Liver (tissue), 9 donors: Measurements from ENCODE around the gene TACC3. TPM values are rescaled to one million over a fixed set of nuclear protein-coding genes. Genes with fewer than 3 reads are reported as not detected.
A peak's percentile ranks its signal among the peaks of the same experiment; 100 is the strongest.

ENCODE experiments used
- DNase-seq: peaks from one replicate; pipeline ENCODE4 v3.0.0-alpha.2; 2017; ENCODE audit warnings: low spot score
- H3K27ac ChIP-seq, 2 donors: one replicate each; pipeline ENCODE4 v1.7.0; 2013; ENCODE audit warnings: inconsistent platforms in 2 of 2, low read length in 2 of 2, control low read depth in 1 of 2, low read depth in 1 of 2, mild to moderate bottlenecking in 1 of 2
- H3K27me3 ChIP-seq, 4 donors: one replicate each; pipeline versions ENCODE4 v1.6.1 to v1.7.0; 2013; ENCODE audit warnings: low read length in 3 of 4, inconsistent platforms in 1 of 4, mild to moderate bottlenecking in 1 of 4, moderate library complexity in 1 of 4; ENCODE audit not compliant: control insufficient read depth in 4 of 4, insufficient read depth in 4 of 4
- H3K36me3 ChIP-seq, 4 donors: one replicate each; pipeline versions ENCODE4 v1.6.1 to v1.7.0; 2013; ENCODE audit warnings: low read length in 3 of 4, mild to moderate bottlenecking in 3 of 4, low read depth in 1 of 4, moderate library complexity in 1 of 4; ENCODE audit not compliant: control insufficient read depth in 4 of 4, insufficient read depth in 3 of 4
- H3K4me1 ChIP-seq, 4 donors: one replicate each; pipeline versions ENCODE4 v1.6.1 to v1.7.0; 2013; ENCODE audit warnings: low read length in 3 of 4, mild to moderate bottlenecking in 3 of 4, moderate library complexity in 1 of 4; ENCODE audit not compliant: control insufficient read depth in 4 of 4, insufficient read depth in 4 of 4
- H3K4me3 ChIP-seq, 3 donors: one replicate each; pipeline versions ENCODE4 v1.6.1 to v1.7.0; 2013; ENCODE audit warnings: low read length in 3 of 3, control low read depth in 1 of 3, low read depth in 1 of 3, mild to moderate bottlenecking in 1 of 3
- H3K9ac ChIP-seq, 2 donors: one replicate each; pipeline ENCODE4 v1.7.0; 2013; ENCODE audit warnings: low read length in 2 of 2, mild to moderate bottlenecking in 2 of 2, moderate library complexity in 2 of 2, control low read depth in 1 of 2, low read depth in 1 of 2
- H3K9me3 ChIP-seq, 4 donors: one replicate each; pipeline versions ENCODE4 v1.6.1 to v1.7.0; 2013; ENCODE audit warnings: low read length in 3 of 4; ENCODE audit not compliant: control insufficient read depth in 4 of 4
- EGR1 ChIP-seq, 2 donors: IDR thresholded peaks; 2 replicates each; pipeline ENCODE4 v1.6.1; 2016 to 2018; ENCODE audit warnings: antibody characterized with exemption in 2 of 2, low read depth in 2 of 2
- FOXA1 ChIP-seq: IDR thresholded peaks from 2 replicates; pipeline ENCODE4 v1.6.1; 2016; ENCODE audit warnings: antibody characterized with exemption
- FOXA2 ChIP-seq: IDR thresholded peaks from 2 replicates; pipeline ENCODE4 v1.6.1; 2016; ENCODE audit warnings: antibody characterized with exemption
- GABPA ChIP-seq, 2 donors: IDR thresholded peaks in 1 of 2; conservative IDR thresholded peaks in 1 of 2; 2 replicates each; pipeline ENCODE4 v1.6.1; 2016; ENCODE audit warnings: antibody characterized with exemption in 2 of 2, mild to moderate bottlenecking in 1 of 2, moderate library complexity in 1 of 2
- HNF4G ChIP-seq: IDR thresholded peaks from 2 replicates; pipeline ENCODE4 v1.6.1; 2016; ENCODE audit warnings: antibody characterized with exemption
- RAD21 ChIP-seq, 2 donors: IDR thresholded peaks; 2 replicates each; pipeline ENCODE4 v1.6.1; 2016; ENCODE audit warnings: antibody characterized with exemption in 2 of 2, mild to moderate bottlenecking in 2 of 2
- SP1 ChIP-seq: IDR thresholded peaks from 2 replicates; pipeline ENCODE4 v1.6.1; 2018; ENCODE audit warnings: antibody characterized with exemption, mild to moderate bottlenecking
- YY1 ChIP-seq: IDR thresholded peaks from 2 replicates; pipeline ENCODE4 v1.6.1; 2016; ENCODE audit warnings: antibody characterized with exemption, mild to moderate bottlenecking
- WGBS: extraction: QIAGEN DNeasy Blood & Tissue Kit; methylation state at CpG from one replicate; pipeline ENCODE4 v1.1.7; 2013; 5-methylcytosine and 5-hydroxymethylcytosine counted together
- polyA plus RNA-seq, 2 donors: library from polyadenylated mRNA; stranded (reverse) in 1 of 2; unstranded in 1 of 2; fragments of 200-250 nt in 1 of 2; fragments of >200 nt in 1 of 2; fragmentation: Nextera tagmentation in 1 of 2; extraction: Ambion mirVana in 1 of 2; gene quantifications; one replicate each; pipeline versions ENCODE4 v1.2.1 to v1.2.3, GENCODE V29; 2013 to 2015
- total RNA-seq, 2 donors: library from RNA; depleted of rRNA; stranded (reverse); fragments of >200 nt; gene quantifications; one replicate each; pipeline ENCODE4 v1.2.3, GENCODE V29; 2014
- TF ChIP-seq, protein P1 (sequence below): fragments of 150-350 bp; IDR thresholded peaks from 2 replicates; pipeline ENCODE4 v1.5.1; 2017; ENCODE audit warnings: improper control_type of control experiment, low read depth, low read length; ENCODE audit not compliant: missing input control
- TF ChIP-seq, protein P2 (sequence below): IDR thresholded peaks from 2 replicates; pipeline ENCODE4 v1.6.1; 2016; ENCODE audit warnings: antibody characterized with exemption
- donor health status: healthy.
- donor health status: healthy.
- donor health status: healthy.
- donor health status: healthy.
- donor health status: healthy.

The TACC3 gene
- total and polyA plus RNA-seq, 4 donors, result 1.4 to 38.9 (median 5.5) TPM

GRCh38 chr4:1767061-1767769 is 45.9 kb downstream of the TACC3 start:
- 5% methylated on average over 83 of the region's 84 CpGs for WGBS
- H3K4me3 ChIP-seq, result peak overlapping the region in 1 of 3 donors; percentile 65
- H3K9me3 ChIP-seq, result no peaks in the 10 kb centered on the region
- H3K27ac ChIP-seq, result no peak overlapping the region
- no peaks in the 10 kb centered on the region for H3K36me3 ChIP-seq
- H3K27me3 ChIP-seq, result no peaks in the 10 kb centered on the region
- no peak for TF ChIP-seq YY1
- TF ChIP-seq HNF4G, result no peak
- no peak for TF ChIP-seq FOXA2
- H3K9ac ChIP-seq, result no peak overlapping the region
- DNase-seq, result no peak
- H3K4me1 ChIP-seq, result peaks cover 0 to 12% (median 5%) of the 10 kb centered on the region in 4 donors

DNA sequence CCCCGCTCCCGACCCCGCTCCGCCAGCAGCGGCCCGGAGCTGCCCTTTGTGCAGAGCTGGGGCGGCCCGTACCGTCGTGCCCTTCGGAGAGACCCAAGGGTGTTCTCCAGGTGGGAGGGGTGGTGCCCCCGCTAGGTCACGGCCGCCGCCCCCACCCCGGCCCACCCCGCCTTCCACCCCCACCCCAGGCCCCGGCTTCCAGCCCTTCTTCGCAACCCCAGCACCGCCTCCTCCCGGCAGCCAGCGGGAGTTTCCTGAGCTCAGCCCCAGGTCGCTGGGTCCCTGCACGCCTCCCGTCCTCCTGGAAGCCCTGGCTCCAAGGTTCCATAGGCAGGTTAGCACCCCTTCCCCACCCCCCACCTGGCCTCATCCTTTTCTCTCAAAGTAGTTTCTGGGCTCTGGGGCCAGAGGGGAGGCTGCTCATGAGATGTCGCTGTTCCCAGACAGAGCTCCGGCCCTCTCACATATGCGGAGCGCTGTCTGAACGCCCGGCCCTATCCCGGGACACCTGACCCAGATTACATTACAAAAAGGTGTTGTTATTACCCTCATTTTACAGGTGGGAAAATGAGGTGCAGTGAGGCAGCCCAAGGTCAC is 46.5 kb downstream of the TACC3 start:
- Histone ChIP-seq H3K4me1 (peaks cover 0 to 12% (median 5%) of the 10 kb centered on the region in 4 donors), H3K36me3 (no peaks in the 10 kb centered on the region), H3K27me3 (no peaks in the 10 kb centered on the region), H3K9ac (no peak overlapping the region), H3K4me3 (peak overlapping the region in 1 of 3 donors; percentile 65), H3K9me3 (no peaks in the 10 kb centered on the region), H3K27ac (no peak overlapping the region)
- TF ChIP-seq FOXA1 (no peak), RAD21 (IDR thresholded peaks at IDR 0.05) (peak in 1 of 2 donors; percentile 26), GABPA (IDR thresholded peaks at IDR 0.05 in 1 of 2, conservative IDR thresholded peaks at IDR 0.05 in 1 of 2) (no peak)
- TF ChIP-seq, protein P1, sequence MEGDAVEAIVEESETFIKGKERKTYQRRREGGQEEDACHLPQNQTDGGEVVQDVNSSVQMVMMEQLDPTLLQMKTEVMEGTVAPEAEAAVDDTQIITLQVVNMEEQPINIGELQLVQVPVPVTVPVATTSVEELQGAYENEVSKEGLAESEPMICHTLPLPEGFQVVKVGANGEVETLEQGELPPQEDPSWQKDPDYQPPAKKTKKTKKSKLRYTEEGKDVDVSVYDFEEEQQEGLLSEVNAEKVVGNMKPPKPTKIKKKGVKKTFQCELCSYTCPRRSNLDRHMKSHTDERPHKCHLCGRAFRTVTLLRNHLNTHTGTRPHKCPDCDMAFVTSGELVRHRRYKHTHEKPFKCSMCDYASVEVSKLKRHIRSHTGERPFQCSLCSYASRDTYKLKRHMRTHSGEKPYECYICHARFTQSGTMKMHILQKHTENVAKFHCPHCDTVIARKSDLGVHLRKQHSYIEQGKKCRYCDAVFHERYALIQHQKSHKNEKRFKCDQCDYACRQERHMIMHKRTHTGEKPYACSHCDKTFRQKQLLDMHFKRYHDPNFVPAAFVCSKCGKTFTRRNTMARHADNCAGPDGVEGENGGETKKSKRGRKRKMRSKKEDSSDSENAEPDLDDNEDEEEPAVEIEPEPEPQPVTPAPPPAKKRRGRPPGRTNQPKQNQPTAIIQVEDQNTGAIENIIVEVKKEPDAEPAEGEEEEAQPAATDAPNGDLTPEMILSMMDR, result peak; percentile 18
- 23% methylated on average over 32 of the region's 32 CpGs for whole genome bisulfite sequencing
- DNase-seq, result peak; percentile 58

DNA sequence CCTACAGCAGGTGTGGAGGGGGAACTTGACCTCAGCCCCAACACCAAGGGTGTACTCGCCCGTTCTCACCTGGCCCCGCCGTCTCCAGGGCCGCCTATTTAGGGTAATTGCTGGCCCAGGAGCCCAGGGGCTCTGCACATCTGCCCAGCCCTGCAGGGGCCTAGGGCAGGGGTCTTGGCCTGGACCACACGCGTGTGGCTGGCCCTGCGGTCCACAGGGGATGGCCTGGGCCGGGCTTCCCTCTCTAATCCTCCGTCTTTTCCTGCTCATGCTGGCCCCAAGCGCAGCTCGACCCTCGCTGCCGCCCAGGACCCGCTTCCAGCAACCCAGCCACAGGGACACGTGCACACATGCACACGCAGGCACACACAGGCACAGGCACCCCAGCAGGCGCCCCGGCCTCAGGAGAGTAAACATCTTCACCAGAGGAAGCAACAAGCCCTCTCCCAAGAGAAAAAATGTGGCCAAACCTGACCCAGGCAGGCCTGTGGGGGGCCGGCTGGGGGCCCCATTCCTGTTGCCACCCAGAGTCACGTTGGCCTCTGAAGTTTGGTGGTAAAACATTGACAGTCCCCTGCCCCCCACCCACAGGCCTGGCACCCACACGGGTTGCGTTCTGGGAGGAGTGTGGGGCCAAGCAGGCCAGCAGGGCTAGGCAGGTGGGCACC is 47.2 kb downstream of the TACC3 start:
- H3K4me1 ChIP-seq, result peaks cover 0 to 12% (median 5%) of the 10 kb centered on the region in 4 donors
- no peak for DNase-seq
- 85% methylated on average over 23 of the region's 23 CpGs for WGBS
- H3K9me3 ChIP-seq, result no peaks in the 10 kb centered on the region
- no peak overlapping the region for H3K27ac ChIP-seq
- no peak overlapping the region for H3K4me3 ChIP-seq
- H3K27me3 ChIP-seq, result no peaks in the 10 kb centered on the region
- peak; percentile 40 for TF ChIP-seq SP1
- TF ChIP-seq EGR1 (IDR thresholded peaks at IDR 0.05; ENCODE audit: low read depth in 2 of 2), result no peak
- no peak overlapping the region for H3K9ac ChIP-seq
- no peaks in the 10 kb centered on the region for H3K36me3 ChIP-seq

- no peak for DNase-seq
- no peak overlapping the region for H3K27ac ChIP-seq
- 89% methylated on average over 6 of the region's 6 CpGs for WGBS
Observed at GRCh38 chr4:1769692-1770091, 48.4 kb downstream of the TACC3 start.

More at GRCh38 chr4:1769692-1770091, 48.4 kb downstream of the TACC3 start:
- Histone ChIP-seq H3K36me3 (no peaks in the 10 kb centered on the region), H3K4me1 (peaks cover 0 to 7% (median 4%) of the 10 kb centered on the region in 4 donors), H3K4me3 (no peak overlapping the region), H3K9ac (no peak overlapping the region), H3K9me3 (no peaks in the 10 kb centered on the region), H3K27me3 (no peaks in the 10 kb centered on the region)
- TF ChIP-seq, protein P2, sequence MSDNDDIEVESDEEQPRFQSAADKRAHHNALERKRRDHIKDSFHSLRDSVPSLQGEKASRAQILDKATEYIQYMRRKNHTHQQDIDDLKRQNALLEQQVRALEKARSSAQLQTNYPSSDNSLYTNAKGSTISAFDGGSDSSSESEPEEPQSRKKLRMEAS, result no peak
